HG03521 (cell line): ENCODE measurements around the gene MYRFL.
A peak's percentile ranks its signal among the peaks of the same experiment; 100 is the strongest.

ENCODE experiments used
- ATAC-seq: cut with Tn5 transposase; IDR thresholded peaks from one replicate; pipeline ENCODE4 v1.9.1; 2021; ENCODE audit warnings: mild to moderate bottlenecking, moderate library complexity; ENCODE audit not compliant: unreplicated experiment

MYRFL gene

GRCh38 chr12:69894800-69895383 lies 69.9 kb downstream of the MYRFL start:
- ATAC-seq: no peak

- no peak for ATAC-seq
Measured at GRCh38 chr12:69896653-69897381, 71.8 kb downstream of the MYRFL start.

GRCh38 chr12:69897744-69898143 lies 72.7 kb downstream of the MYRFL start:
- ATAC-seq: no peak

GRCh38 chr12:69898236-69898635 lies 73.2 kb downstream of the MYRFL start:
- ATAC-seq: no peak

- peak; percentile 74 for ATAC-seq
Measured at GRCh38 chr12:69900720-69901131, 75.7 kb downstream of the MYRFL start.

- no peak for ATAC-seq
Measured at GRCh38 chr12:69901221-69901905, 76.3 kb downstream of the MYRFL start.

GRCh38 chr12:69903548-69903947 lies 78.5 kb downstream of the MYRFL start:
- no peak for ATAC-seq

GRCh38 chr12:69904777-69905176 lies 79.8 kb downstream of the MYRFL start:
- ATAC-seq: no peak

- no peak for ATAC-seq
Measured at GRCh38 chr12:69905801-69906200, 80.8 kb downstream of the MYRFL start.

GRCh38 chr12:69906411-69907216 lies 81.6 kb downstream of the MYRFL start:
- peak; percentile 85 for ATAC-seq

- no peak for ATAC-seq
Measured at GRCh38 chr12:69908203-69908602, 83.2 kb downstream of the MYRFL start.

- no peak for ATAC-seq
Measured at GRCh38 chr12:69910694-69911093, 85.7 kb downstream of the MYRFL start.

- ATAC-seq: no peak
Measured at GRCh38 chr12:69913526-69913925, 88.5 kb downstream of the MYRFL start.

GRCh38 chr12:69915964-69916363 lies 90.9 kb downstream of the MYRFL start:
- no peak for ATAC-seq

GRCh38 chr12:69916544-69917235 lies 91.7 kb downstream of the MYRFL start:
- ATAC-seq: no peak

- no peak for ATAC-seq
Measured at GRCh38 chr12:69918287-69918686, 93.3 kb downstream of the MYRFL start.

- no peak for ATAC-seq
Measured at GRCh38 chr12:69919495-69919894, 94.5 kb downstream of the MYRFL start.

- no peak for ATAC-seq
Measured at GRCh38 chr12:69921831-69922230, 96.8 kb downstream of the MYRFL start.

GRCh38 chr12:69922999-69923398 lies 98.0 kb downstream of the MYRFL start:
- ATAC-seq: no peak

GRCh38 chr12:69925291-69925690 lies 100.3 kb downstream of the MYRFL start:
- ATAC-seq: no peak

GRCh38 chr12:69927164-69927563 lies 102.1 kb downstream of the MYRFL start:
- no peak for ATAC-seq
